ENCODE results near the gene ADAMTS16. TPM values are rescaled to one million over a fixed set of nuclear protein-coding genes. Genes with fewer than 3 reads are reported as not detected.

ADAMTS16 gene
- total RNA-seq, 4 donors from 2014 or later: 1.5 to 2.8 (median 2.0) TPM

DNA sequence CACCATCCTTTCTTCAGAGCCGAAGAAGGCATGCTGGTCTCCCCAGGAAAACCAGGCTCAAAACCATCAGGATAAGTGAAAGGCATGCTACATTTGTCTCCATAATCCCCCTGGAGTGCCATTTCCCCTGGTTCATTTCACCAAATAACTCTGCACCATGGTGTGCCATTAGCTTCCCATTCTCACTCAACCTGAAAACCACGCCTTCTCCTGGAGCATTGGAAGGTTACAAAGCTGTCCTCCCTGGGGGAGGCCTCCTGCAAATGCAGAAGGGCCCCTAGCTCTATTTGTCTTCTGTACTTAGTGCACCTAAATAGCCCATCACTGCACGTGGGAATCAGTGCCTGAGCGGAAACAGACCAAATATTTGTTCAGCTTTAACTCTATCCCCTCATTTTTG, 192.2 kb downstream of the ADAMTS16 start:
- H3K27ac ChIP-seq: no peak overlapping the region
- H3K36me3 ChIP-seq: no peaks in the 10 kb centered on the region
- peaks cover 0 to 11% (median 0%) of the 10 kb centered on the region in 4 donors for H3K4me1 ChIP-seq
- no peak for DNase-seq (ENCODE audit: low spot score in 2 of 2)
- TF ChIP-seq, protein P1, sequence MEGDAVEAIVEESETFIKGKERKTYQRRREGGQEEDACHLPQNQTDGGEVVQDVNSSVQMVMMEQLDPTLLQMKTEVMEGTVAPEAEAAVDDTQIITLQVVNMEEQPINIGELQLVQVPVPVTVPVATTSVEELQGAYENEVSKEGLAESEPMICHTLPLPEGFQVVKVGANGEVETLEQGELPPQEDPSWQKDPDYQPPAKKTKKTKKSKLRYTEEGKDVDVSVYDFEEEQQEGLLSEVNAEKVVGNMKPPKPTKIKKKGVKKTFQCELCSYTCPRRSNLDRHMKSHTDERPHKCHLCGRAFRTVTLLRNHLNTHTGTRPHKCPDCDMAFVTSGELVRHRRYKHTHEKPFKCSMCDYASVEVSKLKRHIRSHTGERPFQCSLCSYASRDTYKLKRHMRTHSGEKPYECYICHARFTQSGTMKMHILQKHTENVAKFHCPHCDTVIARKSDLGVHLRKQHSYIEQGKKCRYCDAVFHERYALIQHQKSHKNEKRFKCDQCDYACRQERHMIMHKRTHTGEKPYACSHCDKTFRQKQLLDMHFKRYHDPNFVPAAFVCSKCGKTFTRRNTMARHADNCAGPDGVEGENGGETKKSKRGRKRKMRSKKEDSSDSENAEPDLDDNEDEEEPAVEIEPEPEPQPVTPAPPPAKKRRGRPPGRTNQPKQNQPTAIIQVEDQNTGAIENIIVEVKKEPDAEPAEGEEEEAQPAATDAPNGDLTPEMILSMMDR (IDR thresholded peaks at IDR 0.05): no peak
- no peaks in the 10 kb centered on the region for H3K9me3 ChIP-seq
- no peak overlapping the region for H3K4me3 ChIP-seq
- WGBS, 2 donors: 81 to 84% methylated on average over 4 of the region's 4 CpGs
- H3K27me3 ChIP-seq: no peaks in the 10 kb centered on the region

DNA sequence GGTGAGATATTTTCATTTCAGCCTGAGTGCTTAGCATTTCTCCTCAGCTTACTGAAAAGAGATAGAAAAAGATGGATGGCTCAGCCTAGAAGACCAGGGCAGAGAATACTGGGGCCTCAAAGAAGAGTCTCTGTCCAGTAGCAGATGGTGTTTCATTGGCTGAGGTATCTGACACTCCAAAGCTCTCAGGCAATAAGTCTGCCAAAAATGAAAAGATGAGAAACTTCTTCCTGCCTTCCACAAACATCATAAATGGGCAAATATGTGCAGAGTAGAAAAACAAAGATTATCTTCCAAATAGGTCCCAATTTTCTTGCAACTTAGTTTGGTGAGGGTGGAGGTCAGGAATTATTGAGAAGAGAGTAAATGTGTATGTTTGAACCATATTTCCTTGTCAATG, 195.0 kb downstream of the ADAMTS16 start:
- TF ChIP-seq POLR2A (IDR thresholded peaks at IDR 0.05) (no peak), EP300 (IDR thresholded peaks at IDR 0.05) (no peak)
- TF ChIP-seq, protein P1 (IDR thresholded peaks at IDR 0.05): no peak
- no peak overlapping the region for H3K27ac ChIP-seq
- no peak overlapping the region for H3K4me3 ChIP-seq
- no peaks in the 10 kb centered on the region for H3K36me3 ChIP-seq
- no peaks in the 10 kb centered on the region for H3K27me3 ChIP-seq
- no peak for DNase-seq (ENCODE audit: low spot score in 2 of 2)
- peaks cover 0 to 12% (median 0%) of the 10 kb centered on the region in 4 donors for H3K4me1 ChIP-seq
- no peaks in the 10 kb centered on the region for H3K9me3 ChIP-seq

DNA sequence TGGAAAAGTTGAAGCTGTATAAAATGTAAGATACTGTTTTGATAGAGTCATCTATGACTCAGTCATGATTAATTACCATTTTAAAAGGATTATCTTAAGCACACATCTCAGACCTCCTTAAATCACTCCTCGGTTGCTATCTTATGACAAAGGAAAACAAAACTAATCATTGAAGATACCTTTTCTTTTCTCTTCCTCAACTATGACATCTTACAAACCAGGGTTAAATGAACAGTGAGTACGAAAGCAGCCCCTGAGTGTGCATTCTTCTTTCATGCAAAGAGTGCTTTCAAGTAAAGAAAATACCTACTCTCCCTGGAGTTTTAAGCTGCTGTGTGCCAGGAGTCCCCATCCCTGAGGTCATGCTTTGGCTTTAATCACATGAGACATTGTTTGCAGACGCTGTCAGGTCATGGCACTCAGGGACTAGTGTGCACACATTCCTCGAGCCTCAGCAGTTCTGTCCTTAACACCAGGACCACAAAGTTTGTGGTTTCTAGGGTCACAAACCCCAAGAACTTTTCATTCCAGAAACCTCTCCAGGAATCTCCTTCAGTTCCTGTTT, 195.7 kb downstream of the ADAMTS16 start:
- no peaks in the 10 kb centered on the region for H3K27me3 ChIP-seq
- no peak overlapping the region for H3K4me3 ChIP-seq
- TF ChIP-seq, protein P1 (IDR thresholded peaks at IDR 0.05): no peak
- TF ChIP-seq EP300 (IDR thresholded peaks at IDR 0.05) (no peak), POLR2A (IDR thresholded peaks at IDR 0.05) (no peak)
- 27 to 39% methylated on average over 4 of the region's 4 CpGs for WGBS, 2 donors
- no peak overlapping the region for H3K27ac ChIP-seq
- no peaks in the 10 kb centered on the region for H3K36me3 ChIP-seq
- peaks cover 0 to 19% (median 2%) of the 10 kb centered on the region in 4 donors for H3K4me1 ChIP-seq
- DNase-seq (ENCODE audit: low spot score in 2 of 2): no peak
- no peaks in the 10 kb centered on the region for H3K9me3 ChIP-seq

DNA sequence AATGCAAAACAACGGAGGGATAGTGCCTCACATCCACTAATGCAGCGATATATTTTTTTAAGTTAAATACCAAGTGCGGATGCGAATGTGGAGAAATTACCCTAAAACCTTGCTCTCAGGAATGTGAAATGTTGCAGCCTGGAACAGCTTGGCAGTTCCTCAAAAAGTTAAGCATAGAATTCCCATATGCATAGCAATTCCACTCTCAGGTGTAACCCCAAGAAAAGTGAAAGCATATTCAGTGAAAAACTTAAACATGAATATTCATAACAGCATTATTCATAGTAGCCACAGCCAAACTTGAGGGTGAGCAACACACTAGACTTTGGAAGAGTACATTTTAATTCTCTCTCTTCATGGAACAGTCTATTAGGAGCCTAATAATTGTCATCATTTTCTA, 199.1 kb downstream of the ADAMTS16 start:
- Histone ChIP-seq H3K9me3 (no peaks in the 10 kb centered on the region), H3K4me3 (no peak overlapping the region), H3K4me1 (peaks cover 0 to 26% (median 2%) of the 10 kb centered on the region in 4 donors), H3K27me3 (no peaks in the 10 kb centered on the region), H3K27ac (peak overlapping the region in 1 of 4 donors; percentile 73), H3K36me3 (no peaks in the 10 kb centered on the region)
- TF ChIP-seq POLR2A (IDR thresholded peaks at IDR 0.05) (no peak), EP300 (IDR thresholded peaks at IDR 0.05) (no peak)
- TF ChIP-seq, protein P1 (IDR thresholded peaks at IDR 0.05): no peak
- WGBS, 2 donors: 96 to 98% methylated on average over 4 of the region's 4 CpGs
- DNase-seq (ENCODE audit: low spot score in 2 of 2): no peak

DNA sequence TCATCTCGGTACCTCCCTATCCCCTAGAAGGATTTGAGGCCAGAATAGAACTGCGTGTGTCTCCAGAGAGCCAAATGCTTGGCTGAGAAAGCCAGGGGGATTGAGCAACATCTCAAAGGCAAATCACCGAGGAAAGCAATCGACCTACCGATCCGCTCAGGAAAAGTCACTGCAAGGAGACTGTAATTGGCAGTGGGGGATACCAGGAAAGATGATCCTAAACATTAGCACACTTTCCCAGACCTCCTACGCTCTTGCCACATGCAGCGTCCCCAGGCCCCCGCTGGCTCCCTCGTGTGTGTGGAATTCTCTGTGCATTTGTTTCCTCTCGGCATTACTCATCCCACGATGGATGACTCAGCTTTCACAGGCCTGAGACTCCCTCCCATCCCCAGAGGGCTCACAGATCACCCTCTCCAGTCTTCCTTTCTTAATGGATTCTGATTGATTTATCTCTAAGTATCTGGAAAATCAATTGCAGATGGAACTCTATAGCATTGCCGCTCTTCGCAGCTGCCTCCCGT, 200.1 kb downstream of the ADAMTS16 start:
- Histone ChIP-seq H3K4me3 (no peak overlapping the region), H3K9me3 (no peaks in the 10 kb centered on the region), H3K4me1 (peaks cover 0 to 30% (median 2%) of the 10 kb centered on the region in 4 donors), H3K27ac (peak overlapping the region in 3 of 4 donors; percentile 5 to 74 (median 73)), H3K27me3 (no peaks in the 10 kb centered on the region), H3K36me3 (no peaks in the 10 kb centered on the region)
- TF ChIP-seq EP300 (IDR thresholded peaks at IDR 0.05) (peak in 1 of 2 donors; percentile 79), POLR2A (IDR thresholded peaks at IDR 0.05) (no peak)
- TF ChIP-seq, protein P1 (IDR thresholded peaks at IDR 0.05): peak; percentile 36 to 67 (median 44)
- 37 to 42% methylated on average over 15 of the region's 15 CpGs for WGBS, 2 donors
- peak in 1 of 2 donors; percentile 49 for DNase-seq (ENCODE audit: low spot score in 2 of 2)
